Measurements from ENCODE around the gene DNAH5. TPM values are rescaled to one million over a fixed set of nuclear protein-coding genes. Genes with fewer than 3 reads are reported as not detected.
"Not testable (repeated sequence)": the region's sequence is repeated elsewhere in the genome, so short reads cannot be mapped to it uniquely, and the experiment has no call there.

DNAH5 gene
- total RNA-seq, 1 experiment from 2014 or later: 0.75 TPM

DNA sequence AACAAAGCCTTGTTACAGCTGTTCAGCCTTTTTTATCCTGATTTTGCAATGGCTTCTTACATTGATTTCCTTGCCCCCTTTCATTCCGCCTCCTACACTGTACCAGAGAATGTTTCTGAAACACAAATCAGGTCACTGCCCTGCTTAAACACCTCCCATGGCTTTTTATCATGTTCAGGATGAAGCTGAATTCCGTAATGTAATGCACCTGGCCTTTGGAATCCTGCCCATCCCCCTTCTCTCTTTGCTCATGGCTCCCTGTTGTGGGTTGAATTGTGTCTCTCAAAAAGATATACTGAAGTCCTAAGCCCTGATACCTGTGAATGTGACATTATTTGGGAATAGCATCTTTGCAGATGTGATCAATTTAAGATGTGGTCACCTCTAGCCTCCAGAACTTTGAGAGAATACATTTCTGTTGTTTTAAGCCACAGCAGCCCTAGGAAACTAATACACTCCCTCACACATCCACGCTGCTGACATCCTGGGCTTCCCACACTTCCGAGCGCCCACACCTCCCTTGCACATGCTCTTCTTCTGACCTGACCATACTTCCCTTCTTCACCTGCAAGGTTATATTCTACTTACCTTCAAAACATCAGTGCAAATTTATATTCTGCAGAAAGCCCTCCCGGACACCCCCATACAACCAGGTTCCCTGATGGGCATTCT lies 101.2 kb downstream of the DNAH5 start:
- no peak for DNase-seq (ENCODE audit: low read depth)

DNA sequence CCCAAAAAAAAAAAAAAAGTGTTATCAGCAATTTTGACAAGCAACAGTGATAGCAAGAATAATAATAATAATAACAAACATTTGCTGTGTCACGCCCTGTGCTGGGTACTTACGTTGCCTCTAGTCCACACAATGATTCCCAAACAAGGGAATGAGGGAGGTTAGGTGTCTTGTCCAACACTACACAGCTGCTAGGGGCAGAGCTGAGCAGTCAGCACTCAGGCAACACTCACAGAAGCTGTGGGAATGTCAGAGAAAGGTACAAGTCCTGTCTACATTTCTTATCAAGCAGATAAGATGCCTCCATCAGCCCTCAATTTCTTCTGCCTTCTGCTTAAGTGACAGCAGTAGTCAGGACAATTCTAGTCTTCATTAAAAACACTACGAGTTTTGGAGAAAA lies 111.0 kb downstream of the DNAH5 start:
- DNase-seq (ENCODE audit: low read depth): no peak

DNA sequence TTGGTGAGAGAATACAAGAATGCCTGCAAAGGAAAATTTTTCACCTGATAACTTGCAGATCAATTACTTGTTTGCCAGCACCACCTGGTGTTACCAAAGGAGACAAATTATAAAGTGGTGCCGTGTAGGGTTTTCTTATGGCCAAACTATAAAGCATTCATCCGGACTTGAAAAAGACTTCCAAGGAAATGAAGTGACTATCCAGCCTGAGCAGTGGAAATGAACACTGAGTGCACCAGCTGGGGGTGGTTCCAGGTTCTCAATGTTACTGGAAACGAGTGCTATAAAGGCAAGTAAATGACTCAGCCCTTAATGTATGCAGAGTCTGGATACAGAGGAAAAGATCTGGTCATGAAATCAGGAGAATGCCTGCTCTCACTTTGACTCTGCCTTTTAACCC lies 113.1 kb downstream of the DNAH5 start:
- DNase-seq (ENCODE audit: low read depth): no peak

DNA sequence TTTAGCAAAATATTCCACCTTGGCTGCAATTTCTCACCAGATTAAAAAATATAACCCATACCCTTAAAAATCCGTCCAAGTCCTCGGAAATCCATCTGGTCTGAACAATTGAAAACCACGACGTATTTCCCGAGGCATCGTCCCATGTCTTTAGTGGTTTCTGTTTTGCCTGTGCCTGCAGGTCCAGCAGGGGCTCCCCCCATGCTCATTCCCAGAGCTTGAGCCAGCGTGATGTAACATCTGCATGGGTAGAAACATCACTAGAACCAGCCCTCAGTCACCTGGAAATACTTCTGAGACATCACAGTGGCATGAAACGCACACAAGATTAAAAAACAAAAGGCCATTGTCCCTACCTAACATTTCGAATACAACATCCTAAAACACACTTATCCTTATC lies 114.0 kb downstream of the DNAH5 start:
- no peak for DNase-seq (ENCODE audit: low read depth)

DNA sequence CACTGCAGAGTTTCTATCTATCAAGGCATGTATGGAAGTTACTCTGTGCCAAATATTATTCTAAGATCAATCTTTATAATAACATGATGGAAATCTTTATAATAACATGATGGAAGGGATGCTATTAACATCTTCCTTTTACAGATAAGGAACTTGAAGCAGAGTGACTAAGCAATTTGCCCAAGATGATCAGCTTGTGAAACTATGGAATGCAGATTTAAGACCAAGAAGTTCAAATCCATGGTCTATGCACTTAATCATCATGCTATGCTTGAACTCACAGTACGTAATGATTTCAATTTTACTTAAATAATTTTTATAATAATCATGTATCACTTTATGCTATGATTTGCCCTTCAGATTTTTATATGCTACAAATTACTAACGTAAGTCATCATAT lies 123.1 kb downstream of the DNAH5 start:
- no peak for DNase-seq (ENCODE audit: low read depth)

DNA sequence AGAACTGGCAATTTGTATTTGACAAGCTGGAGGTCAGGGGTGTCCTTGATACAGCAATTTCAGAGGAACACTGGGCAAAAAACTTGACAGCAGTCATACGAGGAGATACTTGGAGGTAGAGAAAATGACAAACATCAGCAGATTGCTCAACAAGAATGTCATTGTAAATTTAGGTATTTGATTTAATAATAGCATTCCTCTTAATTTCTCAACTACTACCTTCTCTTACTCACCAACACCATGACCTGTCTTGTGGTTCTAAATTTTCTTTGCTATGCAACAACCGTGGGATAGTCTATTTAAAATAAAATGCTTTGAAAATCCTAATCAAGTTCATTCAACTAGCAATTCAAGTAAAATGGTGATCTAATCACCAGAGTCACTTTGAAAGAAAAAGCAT lies 128.4 kb downstream of the DNAH5 start:
- no peak for DNase-seq (ENCODE audit: low read depth)

DNA sequence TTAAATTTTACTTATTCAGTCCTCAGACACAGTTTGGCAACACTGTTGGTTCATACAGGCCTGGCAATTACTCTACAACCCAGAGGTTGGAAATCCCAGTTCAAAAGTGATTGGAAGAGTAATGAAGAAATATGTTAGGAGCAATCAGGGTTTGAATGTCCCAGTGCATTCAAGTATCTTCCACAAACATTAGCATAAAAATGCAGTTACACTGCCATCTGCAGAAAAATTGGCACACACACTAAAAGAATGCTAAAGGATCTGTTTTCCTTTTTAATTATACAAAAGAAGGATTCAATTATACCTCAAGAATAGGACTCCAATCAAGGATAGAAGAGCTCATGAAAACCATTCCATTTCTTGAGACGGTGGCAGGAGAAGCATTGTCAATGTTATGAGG lies 130.2 kb downstream of the DNAH5 start:
- DNase-seq (ENCODE audit: low read depth): peak; percentile 60

DNA sequence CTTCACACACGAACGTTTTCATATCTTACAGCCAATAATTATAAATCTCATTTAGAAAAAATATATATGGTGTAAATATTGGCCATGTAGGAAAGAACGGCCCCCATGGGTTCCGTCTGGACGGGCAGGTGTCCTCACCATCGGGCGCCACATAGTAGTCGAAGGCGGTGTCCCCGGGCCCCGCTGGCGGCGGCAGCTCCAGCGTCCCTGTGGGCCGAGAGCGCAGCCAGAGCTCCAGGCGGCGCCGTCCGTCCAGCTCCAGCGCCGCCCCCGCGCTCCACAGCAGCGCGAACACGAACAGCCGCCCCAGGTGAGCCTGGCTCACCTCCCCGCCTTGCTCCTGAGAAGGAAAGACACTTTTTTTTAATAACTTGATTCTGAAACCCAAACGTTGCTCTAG lies 134.6 kb downstream of the DNAH5 start:
- DNase-seq (ENCODE audit: low read depth): no peak

DNA sequence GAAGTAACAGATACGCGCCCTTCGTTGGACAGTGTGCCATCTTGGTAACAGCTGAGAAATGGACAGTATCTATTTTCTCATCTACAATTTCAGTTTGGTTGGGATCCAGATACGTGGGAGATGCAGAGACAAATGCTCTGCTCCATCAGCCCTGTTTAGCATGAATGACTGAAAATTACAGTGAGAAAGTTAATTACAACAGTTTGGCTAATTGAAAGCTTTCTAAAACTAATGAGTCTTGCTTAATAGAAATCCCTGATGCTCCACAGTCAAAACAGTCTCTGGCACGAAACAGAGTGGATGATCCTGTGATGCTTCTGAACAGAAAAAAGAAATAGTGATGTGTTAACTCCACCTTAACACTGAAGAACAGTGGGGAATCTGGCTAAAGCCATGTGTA lies 140.2 kb downstream of the DNAH5 start:
- no peak for DNase-seq (ENCODE audit: low read depth)

DNA sequence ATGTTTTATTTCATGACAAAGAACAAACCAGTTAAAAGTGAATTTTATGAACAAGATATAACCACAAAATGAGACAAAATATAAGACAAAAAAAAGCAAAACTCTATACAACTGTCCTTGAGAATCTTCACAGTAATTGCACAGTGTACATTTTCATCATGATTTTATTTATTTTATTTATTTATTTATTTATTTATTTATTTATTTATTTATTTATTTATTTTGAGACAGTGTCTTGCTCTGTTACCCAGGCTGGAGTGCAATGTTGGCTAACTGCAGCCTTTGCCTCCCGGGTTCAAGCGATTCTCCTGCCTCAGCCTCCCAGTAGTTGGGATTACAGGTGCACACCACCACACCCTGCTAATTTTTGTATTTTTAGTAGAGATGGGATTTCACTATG lies 145.9 kb downstream of the DNAH5 start:
- DNase-seq (ENCODE audit: low read depth): not testable (repeated sequence)

DNA sequence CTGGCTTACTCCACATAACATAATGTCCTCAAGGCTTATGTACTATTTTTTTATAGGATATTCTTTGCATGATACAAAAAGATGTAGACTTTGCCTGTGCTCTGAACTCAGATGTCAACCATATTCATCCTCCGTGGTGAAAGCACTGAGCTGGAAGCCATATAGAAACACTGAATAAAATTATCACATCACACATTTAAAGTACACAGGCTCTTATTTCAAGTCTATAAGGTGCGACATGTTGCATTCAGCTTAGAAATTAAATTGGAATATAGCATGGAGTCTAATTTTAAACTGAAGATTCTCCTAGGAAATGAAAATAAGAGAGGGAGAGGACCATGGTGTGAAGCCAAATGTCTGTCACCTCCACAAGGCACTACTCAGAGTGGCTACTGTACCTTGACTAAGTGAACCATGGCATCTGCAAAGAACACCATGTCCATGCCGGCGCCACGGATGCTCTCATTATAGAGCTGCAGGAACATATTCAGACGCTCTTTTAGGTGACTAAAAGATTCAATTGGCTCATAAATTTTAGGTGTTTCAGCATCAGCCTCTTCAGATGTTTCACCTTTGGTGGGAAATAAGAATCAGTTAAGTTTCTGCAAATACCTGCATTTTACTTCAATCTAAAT lies 158.6 kb downstream of the DNAH5 start:
- no peak for DNase-seq (ENCODE audit: low read depth)

DNA sequence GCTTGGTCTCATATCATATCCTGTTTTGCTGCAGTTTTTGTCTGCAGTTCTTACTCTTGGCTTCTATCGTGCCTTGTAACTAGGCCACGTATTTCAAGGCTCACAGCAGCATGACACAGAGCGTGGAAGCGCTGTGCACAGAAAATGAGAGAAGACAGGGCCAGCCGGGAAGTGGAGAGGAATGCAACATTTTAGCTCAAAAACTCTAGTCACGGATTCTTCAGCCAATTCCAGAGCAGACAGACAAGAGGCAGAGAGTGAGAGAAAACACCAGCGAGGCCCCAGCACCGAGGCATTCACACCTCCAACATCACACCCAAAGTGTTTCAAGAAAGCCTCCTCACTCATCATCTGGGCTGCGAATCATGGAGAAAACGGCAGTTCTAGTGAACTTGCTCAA lies 160.8 kb downstream of the DNAH5 start:
- no peak for DNase-seq (ENCODE audit: low read depth)

DNA sequence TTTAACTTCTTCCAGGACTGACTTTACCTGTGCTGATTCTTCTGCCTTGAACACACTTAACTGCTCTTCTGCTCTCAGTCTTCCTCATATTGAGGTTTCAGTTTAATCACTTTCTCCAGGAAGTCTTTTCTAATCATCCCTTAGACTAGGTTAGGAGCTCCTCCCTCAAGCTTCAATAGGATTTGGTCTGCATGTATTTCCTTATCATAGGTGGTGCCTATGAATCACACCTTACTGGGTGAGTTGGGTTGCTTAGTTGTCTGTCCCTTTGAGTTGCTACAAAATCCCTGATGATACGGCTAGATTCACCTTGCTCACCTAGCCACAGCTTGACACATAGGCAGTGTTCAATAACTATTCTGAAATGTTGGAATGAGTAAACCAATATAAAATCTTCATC lies 164.4 kb downstream of the DNAH5 start:
- DNase-seq (ENCODE audit: low read depth): no peak

DNA sequence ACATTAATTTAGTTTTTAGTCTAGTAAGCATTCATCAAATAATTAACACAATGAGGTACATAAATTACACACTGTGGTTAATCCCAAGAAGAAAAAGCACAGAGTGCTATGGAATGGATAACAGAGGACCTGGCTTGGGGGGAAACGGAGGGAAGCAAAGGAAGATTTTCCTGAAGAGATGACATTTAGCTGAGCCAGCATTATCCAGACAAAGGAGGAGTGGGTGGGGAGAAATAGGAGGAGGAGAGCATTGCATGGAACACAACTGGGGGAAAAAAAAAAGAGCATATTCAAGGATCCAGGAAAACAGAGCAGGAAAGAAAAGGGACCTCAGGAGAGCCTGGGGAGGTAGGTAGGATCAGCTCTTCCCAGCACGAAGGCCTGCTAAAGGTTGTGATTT lies 170.8 kb downstream of the DNAH5 start:
- DNase-seq (ENCODE audit: low read depth): no peak

DNA sequence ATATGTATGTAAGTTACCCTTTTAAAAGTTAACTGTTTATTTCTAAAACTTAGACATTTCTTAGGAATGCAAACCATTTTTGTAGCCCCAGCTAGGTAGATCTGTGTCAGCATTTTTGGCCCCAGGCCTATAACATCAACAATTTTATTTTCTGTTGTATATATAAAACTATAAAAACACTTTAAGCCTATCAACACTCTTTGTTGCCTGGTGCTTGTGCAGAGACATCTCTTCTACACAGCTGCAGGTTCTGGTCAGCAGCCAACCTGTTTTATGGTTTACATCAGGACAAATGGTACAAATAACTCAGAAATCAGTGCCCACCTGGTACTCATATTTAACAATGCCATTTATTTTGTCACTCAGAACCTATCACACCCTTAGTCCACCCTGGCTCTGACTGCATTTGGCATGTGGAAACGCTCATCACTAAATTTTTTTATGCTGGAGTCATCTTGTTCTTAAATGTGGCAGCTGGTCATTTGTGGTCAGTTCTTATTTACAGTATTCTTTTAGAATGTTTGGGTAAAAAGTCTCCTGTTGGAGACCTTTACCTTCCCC lies 173.4 kb downstream of the DNAH5 start:
- peak; percentile 96 for DNase-seq (ENCODE audit: low read depth)

DNA sequence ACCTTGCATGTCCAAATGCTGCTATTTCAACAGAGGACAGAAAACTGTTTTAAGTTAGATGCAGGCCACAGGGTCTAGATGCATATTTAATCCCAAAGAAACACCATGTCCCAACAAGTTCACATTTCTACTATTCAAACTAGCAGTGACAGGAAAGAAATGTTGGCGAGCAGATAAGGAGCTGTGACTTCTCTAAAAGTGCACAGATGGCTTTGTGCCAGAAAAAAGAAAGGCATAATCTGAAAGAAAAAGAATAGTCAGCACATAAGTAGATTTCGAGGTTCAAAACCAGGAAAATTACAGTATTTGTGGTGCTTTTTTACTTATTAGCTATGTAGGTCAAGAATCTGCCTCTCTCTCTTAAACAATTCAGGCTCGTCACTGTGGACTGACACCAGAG lies 178.3 kb downstream of the DNAH5 start:
- DNase-seq (ENCODE audit: low read depth): no peak

DNA sequence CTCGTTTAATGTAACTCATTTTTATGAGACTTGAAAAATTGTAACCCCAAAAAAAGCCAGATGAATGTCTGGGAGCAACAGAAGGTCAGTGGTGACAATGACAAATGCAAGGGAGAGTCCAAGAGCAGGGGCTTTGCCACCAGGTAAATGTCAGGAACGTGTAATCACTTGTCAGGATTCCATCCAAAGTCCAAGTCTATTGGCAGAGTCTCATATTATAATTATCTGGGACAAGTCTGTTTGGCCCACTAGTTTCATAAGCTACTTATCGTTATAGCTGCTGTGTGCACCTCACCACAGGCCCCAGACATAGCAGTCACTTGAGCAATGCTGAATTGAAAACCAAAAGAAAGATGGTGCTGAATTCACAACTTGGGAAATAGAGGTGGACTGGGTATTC lies 180.8 kb downstream of the DNAH5 start:
- no peak for DNase-seq (ENCODE audit: low read depth)

DNA sequence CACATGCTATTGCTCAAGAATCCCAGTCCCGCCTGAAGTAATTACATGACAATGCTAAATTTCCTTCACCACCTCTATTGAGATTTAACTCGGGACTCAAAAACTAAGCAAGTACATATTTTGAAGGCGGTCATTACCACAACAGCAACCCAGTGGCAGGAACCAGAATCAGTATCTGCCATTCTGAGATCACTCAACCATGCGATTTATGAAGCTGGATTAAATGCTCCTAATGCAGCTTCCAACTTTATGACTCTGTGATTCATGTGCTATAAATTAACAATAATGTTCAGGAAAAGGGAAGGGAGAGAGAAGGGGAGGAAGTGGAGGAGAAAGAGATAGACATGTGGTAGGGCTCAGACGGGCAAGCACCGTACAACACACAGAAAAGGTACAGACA lies 194.7 kb downstream of the DNAH5 start:
- DNase-seq (ENCODE audit: low read depth): no peak

DNA sequence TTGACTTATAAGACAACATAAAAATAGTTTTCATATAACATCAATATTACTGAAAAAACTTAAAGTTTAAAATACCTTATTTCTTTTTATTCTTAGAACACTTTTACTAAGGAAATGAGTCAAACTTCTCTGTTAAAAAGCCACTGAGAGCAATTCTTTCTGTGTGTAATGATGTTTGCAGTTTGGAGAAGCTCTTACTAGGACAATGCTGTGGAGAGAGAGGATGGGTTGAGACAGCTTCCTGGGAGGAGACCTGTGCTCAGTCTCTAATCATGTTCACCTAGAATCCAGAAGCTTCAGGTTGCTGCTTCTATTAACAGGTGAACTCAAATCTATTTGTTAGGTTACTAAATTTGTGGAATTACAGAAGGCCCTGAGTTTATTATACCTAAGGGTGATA lies 198.5 kb downstream of the DNAH5 start:
- DNase-seq (ENCODE audit: low read depth): peak; percentile 35

DNA sequence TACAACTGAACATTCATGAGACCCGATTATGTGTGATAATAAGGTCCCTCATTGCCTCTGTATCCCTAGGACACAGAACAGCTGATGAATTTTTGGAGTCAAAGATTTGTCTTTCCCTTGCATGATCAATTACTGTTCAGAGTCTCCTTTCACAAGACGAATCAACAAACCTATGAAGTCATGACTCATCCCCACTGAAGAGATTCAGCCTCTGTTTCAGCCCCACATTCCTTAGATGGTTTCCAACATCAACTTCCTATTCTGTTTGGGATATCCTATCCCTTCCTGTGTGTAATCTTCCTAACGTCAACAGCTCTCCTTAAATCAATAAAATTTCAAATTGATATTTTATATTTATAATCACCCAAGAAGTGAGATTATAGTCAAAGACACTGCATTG lies 199.0 kb downstream of the DNAH5 start:
- DNase-seq (ENCODE audit: low read depth): peak; percentile 81

DNA sequence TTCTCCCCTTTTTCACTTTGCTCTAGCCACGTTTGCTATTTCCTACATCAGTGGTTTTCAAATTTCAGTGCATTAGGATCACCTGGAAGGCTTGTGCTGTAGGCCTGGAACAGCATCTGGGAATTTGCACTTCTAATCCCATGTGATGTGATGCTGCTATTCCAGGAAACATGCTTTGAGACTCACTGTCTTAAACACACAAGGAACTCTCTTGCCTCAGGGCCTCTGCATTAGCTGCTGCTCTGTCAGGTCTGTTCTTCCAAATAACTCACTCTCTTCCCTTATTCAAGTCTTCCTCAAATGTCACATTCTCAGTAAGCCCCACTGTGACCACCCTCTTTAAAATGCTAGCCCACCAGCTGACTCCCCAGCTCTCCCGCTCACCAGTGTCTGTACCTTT lies 204.0 kb downstream of the DNAH5 start:
- DNase-seq (ENCODE audit: low read depth): no peak

DNA sequence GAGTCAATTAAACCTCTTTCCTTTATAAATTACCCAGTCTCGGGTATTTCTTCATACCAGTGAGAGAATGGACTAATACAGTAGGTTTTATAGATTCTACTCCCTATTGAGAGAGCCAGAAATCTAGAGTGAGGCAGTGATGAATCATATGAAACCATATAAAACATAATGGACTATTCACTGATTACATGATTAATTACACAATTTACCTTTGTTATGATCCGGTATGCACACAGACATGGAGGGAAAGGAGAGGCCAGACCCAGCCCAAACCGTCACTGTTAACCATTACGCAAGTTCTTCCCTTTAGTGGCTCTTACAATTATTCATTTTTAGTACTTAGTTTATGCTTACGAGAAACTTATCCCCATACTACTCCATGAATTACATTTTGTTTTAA lies 205.0 kb downstream of the DNAH5 start:
- no peak for DNase-seq (ENCODE audit: low read depth)

DNA sequence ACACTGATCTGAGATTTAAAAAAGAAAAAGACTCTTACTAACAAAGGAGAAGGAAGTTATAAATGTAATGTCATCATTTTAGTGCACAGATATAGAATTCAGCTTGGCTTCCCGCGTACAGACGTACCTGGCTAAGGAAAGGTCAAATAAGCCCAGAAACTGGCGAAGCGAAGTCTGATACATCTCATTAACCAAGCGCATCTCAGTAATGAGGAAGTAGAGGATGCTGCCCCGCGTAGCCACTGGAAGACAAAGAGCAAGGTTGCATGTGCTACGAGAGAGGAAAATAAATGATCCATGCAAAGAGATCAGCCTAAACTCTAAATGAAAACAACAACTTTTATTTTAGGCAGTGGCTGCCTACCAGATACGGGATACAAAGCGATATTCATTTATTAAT lies 208.8 kb downstream of the DNAH5 start:
- DNase-seq (ENCODE audit: low read depth): no peak
